Astrocyte of the spinal cord (primary cell): Measurements from ENCODE around the gene MRPL58.
A peak's percentile ranks its signal among the peaks of the same experiment; 100 is the strongest.

Source experiments
- DNase-seq: peaks from one replicate; pipeline ENCODE4 v3.0.0; 2011; ENCODE audit warnings: low read depth, low spot score
- H3K4me3 ChIP-seq: 2 replicates; pipeline ENCODE4 v1.5.1; 2011; ENCODE audit warnings: low read depth, mild to moderate bottlenecking, low read length, moderate library complexity
- in situ Hi-C: cut with HindIII; loops from 2 replicates; pipeline ENCODE4 v1.10.0; 2017; ENCODE audit warnings: low sequenced_read_pairs
- TF ChIP-seq, protein P1 (sequence below): IDR thresholded peaks from 2 replicates; pipeline ENCODE4 v1.5.1; 2012; ENCODE audit warnings: low read depth, mild to moderate bottlenecking, low read length, inconsistent platforms

Gene MRPL58

DNA sequence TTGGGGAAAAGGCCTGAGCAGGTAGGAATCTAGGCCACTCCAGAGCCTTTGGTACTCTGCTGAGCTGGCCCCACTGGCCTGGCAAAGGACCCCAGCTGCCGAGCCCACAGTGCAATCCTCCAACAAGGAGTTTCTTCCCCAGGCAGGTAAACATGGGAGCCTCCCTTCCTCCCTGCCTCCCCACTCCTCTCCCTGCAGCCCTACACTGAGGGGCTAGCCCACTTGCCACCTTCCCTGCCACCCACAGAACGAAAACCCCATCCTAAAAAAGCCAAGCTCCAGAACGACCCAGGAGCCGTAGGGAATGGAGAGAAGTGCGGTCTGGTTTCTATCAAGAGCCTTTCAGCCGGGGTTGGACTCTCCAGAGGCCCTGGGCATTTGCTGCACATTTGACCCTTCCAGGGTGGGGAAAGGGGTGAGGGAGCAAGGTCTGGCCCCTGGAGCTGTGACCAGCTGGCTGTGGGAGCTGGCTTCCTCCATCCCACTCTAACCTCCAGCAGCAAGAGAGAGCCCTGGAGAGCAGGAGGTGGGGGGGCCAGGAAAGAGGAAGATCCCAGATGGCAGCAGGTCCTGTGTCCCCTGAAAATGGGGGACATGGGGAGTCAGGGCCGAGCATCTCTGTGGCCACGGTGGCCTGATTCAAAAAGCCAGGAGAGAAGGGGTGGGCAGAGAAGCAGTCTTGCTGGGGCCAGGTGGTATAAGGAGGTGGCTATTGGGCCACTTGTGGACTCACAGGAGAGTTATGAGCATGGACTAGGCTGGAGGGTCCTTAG lies 41.2 kb upstream of the MRPL58 start:
- no peak overlapping the region for H3K4me3 ChIP-seq
- TF ChIP-seq, protein P1, sequence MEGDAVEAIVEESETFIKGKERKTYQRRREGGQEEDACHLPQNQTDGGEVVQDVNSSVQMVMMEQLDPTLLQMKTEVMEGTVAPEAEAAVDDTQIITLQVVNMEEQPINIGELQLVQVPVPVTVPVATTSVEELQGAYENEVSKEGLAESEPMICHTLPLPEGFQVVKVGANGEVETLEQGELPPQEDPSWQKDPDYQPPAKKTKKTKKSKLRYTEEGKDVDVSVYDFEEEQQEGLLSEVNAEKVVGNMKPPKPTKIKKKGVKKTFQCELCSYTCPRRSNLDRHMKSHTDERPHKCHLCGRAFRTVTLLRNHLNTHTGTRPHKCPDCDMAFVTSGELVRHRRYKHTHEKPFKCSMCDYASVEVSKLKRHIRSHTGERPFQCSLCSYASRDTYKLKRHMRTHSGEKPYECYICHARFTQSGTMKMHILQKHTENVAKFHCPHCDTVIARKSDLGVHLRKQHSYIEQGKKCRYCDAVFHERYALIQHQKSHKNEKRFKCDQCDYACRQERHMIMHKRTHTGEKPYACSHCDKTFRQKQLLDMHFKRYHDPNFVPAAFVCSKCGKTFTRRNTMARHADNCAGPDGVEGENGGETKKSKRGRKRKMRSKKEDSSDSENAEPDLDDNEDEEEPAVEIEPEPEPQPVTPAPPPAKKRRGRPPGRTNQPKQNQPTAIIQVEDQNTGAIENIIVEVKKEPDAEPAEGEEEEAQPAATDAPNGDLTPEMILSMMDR, result no peak
- in situ Hi-C loops, result no loop called here

DNA sequence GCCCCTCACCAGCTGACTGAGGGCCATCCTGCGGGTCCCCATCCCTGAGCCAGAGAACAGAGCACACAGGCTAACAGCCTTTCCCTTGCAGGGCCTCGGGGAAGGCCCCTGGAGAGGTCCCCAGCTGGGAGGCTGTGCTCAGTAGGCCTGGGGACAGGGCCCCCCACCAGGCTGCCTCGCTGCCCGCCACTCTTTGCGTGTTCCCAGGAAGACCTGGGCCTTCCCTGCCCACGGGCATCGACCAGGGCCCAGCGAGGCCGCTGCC lies 40.7 kb upstream of the MRPL58 start:
- in situ Hi-C loops, result no loop called here
- TF ChIP-seq, protein P1, result no peak
- no peak for DNase-seq
- H3K4me3 ChIP-seq, result no peak overlapping the region

More for the DNA sequence above, 41.2 kb upstream of the MRPL58 start:
- DNase-seq, result no peak

DNA sequence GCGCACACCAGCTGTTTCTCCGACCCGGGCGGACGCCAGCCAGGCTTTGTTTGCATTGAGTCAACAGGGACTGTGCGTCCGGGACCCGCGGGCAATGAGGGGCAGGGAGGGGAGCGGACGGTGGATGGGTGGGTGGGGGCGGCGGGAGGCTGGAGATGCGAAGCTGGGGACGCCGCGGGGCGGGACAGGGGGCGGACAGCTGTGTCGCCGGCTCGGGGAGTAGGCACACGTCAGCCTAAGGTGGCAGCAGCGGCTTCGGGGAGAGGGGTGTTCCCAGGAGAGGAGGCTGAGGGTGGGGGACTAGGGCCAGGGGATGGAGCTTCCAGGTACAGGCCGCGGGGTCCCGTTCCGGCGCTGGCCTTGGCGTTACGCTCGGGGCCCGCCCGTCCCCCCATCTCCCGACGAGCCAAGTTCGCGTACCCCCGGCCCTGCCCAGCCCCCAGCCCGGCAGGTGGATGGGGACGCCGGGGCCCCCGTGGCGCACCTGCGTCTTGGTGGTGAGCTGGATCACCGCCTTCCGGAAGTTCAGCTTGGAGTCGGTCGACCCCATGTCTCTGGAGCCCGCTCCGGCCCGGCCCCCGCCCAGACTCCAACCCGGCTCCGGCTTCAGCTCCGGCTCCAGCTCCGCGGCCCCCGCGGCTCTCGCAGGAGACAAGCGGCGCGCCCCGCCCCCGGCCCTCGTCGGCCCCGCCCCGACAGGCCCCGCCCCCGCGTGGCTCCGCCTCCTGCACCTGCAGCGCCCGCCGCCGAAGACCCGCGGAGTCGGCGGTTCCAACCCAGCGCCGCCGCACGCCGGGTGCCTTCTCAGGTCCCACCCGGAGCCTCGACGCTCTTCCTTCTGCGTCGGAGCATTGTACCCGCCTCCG lies 40.1 kb upstream of the MRPL58 start, which contains the start of gene HID1:
Gene HID1, minus strand, starts transcription at position 653 of the 866 bp plus-strand sequence. Its CDS starts 103 bp downstream, at position 550.
- peak within 1 kb of the TSS; percentile 37 for H3K4me3 ChIP-seq
- TF ChIP-seq, protein P1, result no peak
- no peak for DNase-seq
- in situ Hi-C loops, result no loop called here

DNA sequence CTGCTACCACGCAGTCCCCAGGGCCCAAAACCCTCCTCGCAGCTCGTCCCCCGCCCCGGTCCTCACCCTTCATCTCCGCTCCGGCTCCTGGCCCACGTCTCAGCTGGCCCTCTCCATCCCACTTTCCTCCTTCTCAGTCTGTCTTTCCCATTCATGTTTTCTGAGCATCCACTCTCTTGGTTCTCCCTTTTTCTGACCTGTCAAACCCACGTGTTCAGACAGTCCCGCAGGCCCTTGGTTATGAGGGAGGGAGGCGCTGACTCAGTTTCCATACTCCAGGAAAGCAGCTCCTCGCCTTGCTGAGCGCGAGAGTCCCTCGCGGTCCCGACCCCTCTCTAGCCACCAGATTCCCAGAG lies 39.5 kb upstream of the MRPL58 start:
- in situ Hi-C loops, result no loop called here
- no peak overlapping the region for H3K4me3 ChIP-seq
- no peak for DNase-seq
- TF ChIP-seq, protein P1, result no peak

DNA sequence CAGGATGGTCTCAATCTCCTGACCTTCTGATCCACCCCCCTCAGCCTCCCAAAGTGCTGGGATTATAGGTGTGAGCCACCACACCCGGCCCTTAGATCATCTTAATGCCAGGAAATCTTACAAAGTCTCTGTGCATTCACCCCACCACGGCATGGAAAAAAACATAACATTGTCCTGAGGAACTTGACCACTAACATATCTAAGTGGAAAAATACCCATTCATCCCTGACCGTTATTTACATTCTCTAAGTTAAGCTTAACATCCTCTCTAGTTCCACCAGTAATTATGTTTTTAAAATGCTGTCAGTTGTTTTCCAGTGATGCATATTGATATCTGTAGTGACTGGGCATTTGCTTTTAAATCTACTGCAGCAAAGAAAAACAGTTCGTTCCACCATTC lies 36.5 kb upstream of the MRPL58 start:
- DNase-seq, result no peak
- TF ChIP-seq, protein P1, result no peak
- no peak overlapping the region for H3K4me3 ChIP-seq
- in situ Hi-C loops, result no loop called here

DNA sequence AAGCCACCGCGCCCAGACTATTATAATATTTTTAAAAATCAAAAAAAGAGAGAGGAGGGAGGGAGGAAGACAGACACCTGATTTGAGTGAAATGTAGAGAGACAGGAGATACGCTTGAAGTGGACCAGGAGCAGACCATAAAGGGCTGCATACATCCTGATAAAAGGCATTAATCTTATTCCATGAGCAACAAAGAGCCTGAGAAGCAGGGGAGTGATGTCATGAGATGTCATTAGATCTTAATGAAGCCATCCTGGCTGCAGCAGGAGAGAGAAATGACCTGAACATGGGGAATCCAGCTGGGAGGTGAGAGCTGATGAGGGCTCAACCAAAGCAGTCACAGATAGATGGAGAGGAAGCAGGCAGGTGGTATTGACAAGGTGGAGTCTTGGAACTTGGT lies 34.7 kb upstream of the MRPL58 start:
- in situ Hi-C loops, result no loop called here
- H3K4me3 ChIP-seq, result no peak overlapping the region
- TF ChIP-seq, protein P1, result no peak
- DNase-seq, result no peak
